WI38 (cell line): ENCODE results near the gene SECISBP2L.
A peak's percentile ranks its signal among the peaks of the same experiment; 100 is the strongest.

Experiments used
- H3K4me3 ChIP-seq: 2 replicates; pipeline ENCODE4 v1.5.1; 2011; ENCODE audit warnings: low read depth, mild to moderate bottlenecking, control low read depth, low read length
- TF ChIP-seq, protein P1 (sequence below): IDR thresholded peaks from 2 replicates; pipeline ENCODE4 v1.5.1; 2012; ENCODE audit warnings: low read depth, mild to moderate bottlenecking, control low read depth, low read length

Gene SECISBP2L

DNA sequence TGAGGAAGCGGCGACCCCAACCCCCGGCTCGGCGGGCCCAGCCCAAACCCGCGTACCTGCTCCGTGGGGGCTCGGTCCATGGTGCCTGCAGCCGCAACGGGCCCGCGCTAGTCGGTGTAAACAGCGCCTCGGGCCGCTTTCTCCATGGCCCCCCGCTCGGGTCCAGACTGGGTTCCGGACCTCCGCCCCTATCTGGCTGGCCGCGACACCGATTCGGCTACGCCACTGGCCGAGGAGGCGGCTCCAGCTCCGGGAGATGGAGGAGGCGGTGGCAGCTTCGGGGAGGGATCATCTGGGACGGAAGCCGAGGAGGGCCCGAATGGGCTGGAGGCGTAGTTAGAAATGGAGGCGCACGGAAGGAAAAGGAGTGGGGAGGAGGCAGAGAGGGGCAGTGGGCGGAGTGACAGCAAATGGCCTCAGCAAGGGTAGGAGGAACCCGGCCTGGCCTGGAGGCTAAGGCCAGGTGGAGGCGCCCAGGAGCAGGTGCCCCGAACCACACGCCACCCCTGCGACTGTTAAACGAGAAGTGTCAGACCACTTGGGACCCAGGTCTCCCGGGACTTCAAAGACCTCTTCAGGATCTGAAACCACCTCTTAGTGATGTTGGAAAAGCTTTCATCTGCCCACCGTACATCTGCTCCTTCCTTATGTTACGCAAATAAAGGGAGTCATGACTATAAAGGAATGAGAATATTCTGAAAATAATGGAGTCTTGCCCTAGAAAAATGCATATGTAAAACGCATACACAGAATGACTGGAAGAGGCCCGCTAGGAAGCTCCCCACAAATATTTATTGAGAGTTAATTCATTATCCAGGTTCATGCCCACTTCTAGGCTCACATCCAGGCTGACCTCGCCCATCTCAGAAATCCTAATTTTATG lies at the start of gene SECISBP2L:
SECISBP2L (minus strand) TSS at position 227 of the 883 bp plus-strand sequence; CDS start at position 80, 147 bp downstream.
- TF ChIP-seq, protein P1, sequence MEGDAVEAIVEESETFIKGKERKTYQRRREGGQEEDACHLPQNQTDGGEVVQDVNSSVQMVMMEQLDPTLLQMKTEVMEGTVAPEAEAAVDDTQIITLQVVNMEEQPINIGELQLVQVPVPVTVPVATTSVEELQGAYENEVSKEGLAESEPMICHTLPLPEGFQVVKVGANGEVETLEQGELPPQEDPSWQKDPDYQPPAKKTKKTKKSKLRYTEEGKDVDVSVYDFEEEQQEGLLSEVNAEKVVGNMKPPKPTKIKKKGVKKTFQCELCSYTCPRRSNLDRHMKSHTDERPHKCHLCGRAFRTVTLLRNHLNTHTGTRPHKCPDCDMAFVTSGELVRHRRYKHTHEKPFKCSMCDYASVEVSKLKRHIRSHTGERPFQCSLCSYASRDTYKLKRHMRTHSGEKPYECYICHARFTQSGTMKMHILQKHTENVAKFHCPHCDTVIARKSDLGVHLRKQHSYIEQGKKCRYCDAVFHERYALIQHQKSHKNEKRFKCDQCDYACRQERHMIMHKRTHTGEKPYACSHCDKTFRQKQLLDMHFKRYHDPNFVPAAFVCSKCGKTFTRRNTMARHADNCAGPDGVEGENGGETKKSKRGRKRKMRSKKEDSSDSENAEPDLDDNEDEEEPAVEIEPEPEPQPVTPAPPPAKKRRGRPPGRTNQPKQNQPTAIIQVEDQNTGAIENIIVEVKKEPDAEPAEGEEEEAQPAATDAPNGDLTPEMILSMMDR = no peak
- H3K4me3 ChIP-seq = peak within 1 kb of the TSS; percentile 90

GRCh38 chr15:49094923-49095322 lies 48.7 kb upstream of the SECISBP2L start:
- TF ChIP-seq, protein P1 = no peak
- H3K4me3 ChIP-seq = no peak overlapping the region

GRCh38 chr15:49093252-49094105 lies 47.2 kb upstream of the SECISBP2L start:
- TF ChIP-seq, protein P1 = no peak
- no peak overlapping the region for H3K4me3 ChIP-seq

GRCh38 chr15:49088996-49089395 lies 42.8 kb upstream of the SECISBP2L start:
- no peak overlapping the region for H3K4me3 ChIP-seq

GRCh38 chr15:49085696-49086459 lies 39.6 kb upstream of the SECISBP2L start:
- TF ChIP-seq, protein P1 = no peak
- no peak overlapping the region for H3K4me3 ChIP-seq

More at GRCh38 chr15:49088996-49089395, 42.8 kb upstream of the SECISBP2L start:
- TF ChIP-seq, protein P1 = no peak

DNA sequence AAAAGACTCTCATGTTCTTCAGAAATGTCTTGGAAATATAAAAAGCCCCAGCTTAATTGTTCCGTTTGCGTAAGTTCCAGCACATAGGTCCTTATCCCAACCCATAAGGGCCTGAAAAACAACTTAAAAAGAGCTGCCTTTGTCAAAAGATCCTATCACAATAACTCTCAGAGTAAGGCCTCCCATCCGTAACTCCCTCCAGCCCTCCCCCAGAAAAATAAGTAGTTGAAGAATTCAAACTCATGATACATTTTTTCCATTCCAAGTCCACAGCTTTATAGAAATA lies 38.0 kb upstream of the SECISBP2L start:
- TF ChIP-seq, protein P1 = no peak
- H3K4me3 ChIP-seq = no peak overlapping the region
